Stimulated activated CD8-positive, alpha-beta memory T cell treated with anti-CD3 and anti-CD28 coated beads, Interleukin-7, amount 100 ng/mL, for 24 hours (primary cell): ENCODE data around the gene WHRN.

Source experiments
- DNase-seq: peaks from one replicate; pipeline ENCODE4 v3.0.0-alpha.2; 2020; ENCODE audit warnings: low read depth

Gene WHRN

GRCh38 chr9:114362394-114362793 is 142.9 kb downstream of the WHRN start:
- no peak for DNase-seq

- no peak for DNase-seq
These were observed 143.7 kb downstream of the WHRN start for GRCh38 chr9:114361542-114361941.

GRCh38 chr9:114359801-114360200 is 145.5 kb downstream of the WHRN start:
- no peak for DNase-seq

GRCh38 chr9:114357911-114358328 is 147.4 kb downstream of the WHRN start:
- DNase-seq = no peak

- no peak for DNase-seq
These were observed 147.9 kb downstream of the WHRN start for GRCh38 chr9:114357360-114357759.

- DNase-seq = no peak
These were observed 148.5 kb downstream of the WHRN start for GRCh38 chr9:114356792-114357191.

- no peak for DNase-seq
These were observed 149.5 kb downstream of the WHRN start for GRCh38 chr9:114355821-114356220.
